GM06990 (cell line): Measurements from ENCODE around the gene EMILIN2.

Source experiments
- DNase-seq: peaks from one replicate; pipeline ENCODE4 v3.0.0-alpha.2; 2011; ENCODE audit not compliant: insufficient read length; ENCODE audit errors: extremely low read depth
- H3K27me3 ChIP-seq: replicated peaks from 2 replicates; pipeline ENCODE4 v1.6.0; 2011; ENCODE audit warnings: low read length; ENCODE audit not compliant: control insufficient read depth, insufficient read depth
- H3K36me3 ChIP-seq: 2 replicates; pipeline ENCODE4 v1.5.1; 2011; ENCODE audit warnings: low read length; ENCODE audit not compliant: control insufficient read depth, insufficient read depth
- H3K4me3 ChIP-seq: replicated peaks from 2 replicates; pipeline ENCODE4 v1.5.1; 2011; ENCODE audit warnings: low read depth, mild to moderate bottlenecking, control low read depth, low read length
- TF ChIP-seq, protein P1 (sequence below): IDR thresholded peaks from 2 replicates; pipeline ENCODE4 v1.5.1; 2011; ENCODE audit warnings: low read length, control low read depth, mild to moderate bottlenecking, inconsistent platforms; ENCODE audit not compliant: insufficient read depth, poor library complexity, severe bottlenecking

Gene EMILIN2

DNA sequence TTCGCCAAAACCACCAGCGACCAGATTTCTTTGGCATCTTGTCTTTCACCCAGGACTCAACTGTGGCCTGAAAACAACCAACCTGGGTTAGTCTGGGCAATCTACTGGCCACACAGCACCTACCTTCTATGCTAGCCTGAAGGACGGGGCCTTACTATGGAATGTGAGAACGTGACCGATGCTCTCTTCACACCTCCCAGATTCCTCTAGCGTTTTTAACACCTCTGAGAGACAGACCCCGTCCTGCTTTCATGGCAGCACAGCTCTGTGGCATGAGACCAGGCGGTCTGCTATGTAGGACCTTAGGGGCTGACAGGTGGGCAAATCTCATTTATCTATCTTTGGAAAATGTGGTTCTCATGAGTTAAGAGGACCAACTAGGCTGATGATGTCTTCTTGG is 80.9 kb downstream of the EMILIN2 start:
- TF ChIP-seq, protein P1, sequence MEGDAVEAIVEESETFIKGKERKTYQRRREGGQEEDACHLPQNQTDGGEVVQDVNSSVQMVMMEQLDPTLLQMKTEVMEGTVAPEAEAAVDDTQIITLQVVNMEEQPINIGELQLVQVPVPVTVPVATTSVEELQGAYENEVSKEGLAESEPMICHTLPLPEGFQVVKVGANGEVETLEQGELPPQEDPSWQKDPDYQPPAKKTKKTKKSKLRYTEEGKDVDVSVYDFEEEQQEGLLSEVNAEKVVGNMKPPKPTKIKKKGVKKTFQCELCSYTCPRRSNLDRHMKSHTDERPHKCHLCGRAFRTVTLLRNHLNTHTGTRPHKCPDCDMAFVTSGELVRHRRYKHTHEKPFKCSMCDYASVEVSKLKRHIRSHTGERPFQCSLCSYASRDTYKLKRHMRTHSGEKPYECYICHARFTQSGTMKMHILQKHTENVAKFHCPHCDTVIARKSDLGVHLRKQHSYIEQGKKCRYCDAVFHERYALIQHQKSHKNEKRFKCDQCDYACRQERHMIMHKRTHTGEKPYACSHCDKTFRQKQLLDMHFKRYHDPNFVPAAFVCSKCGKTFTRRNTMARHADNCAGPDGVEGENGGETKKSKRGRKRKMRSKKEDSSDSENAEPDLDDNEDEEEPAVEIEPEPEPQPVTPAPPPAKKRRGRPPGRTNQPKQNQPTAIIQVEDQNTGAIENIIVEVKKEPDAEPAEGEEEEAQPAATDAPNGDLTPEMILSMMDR = no peak
- no peak for DNase-seq
- Histone ChIP-seq H3K4me3 (no peak overlapping the region), H3K27me3 (no peaks in the 10 kb centered on the region), H3K36me3 (peaks cover 13% of the 10 kb centered on the region)

DNA sequence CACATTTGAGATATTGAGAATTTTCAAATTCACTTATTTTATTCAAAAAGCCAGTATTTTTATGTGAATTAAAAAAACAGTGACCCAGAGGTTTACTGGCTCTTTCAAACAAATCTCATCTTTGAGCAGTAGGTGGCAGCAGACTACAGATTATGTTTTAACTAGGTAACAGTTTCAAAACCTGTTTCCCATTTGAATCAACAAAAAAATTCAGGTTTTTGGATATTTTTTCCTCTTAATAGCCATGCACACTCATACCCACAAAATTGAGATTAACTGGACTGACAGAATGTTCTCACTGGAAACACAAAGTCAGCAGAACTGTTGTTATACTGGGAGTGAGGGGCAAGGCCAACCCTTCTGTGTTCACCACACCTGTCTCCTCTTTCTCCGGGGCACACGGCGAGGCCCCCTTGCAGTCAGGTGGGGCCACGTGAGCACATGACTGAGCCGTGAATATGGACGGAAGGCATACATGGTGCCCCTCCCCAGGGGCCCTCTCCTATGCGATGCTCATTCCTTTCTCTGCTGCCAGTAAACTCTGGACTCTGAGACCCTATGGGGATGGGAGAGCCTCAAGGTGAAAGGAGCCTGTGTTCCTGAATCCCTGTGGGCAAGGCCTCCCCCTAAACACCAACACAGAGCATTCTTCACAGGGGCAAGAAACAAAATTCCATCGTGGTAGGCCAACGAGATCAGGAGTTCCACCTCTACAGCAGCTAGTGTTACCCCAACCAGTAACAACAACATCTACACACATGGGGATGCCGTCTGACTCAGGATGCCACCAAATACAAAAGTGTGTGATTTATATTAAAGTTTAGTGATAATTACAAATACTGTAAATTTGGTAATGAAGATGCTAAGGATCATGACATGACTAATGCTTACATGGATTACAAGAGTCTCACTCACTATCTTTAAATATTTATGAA is 85.7 kb downstream of the EMILIN2 start:
- peak; percentile 39 for DNase-seq
- TF ChIP-seq, protein P1 = peak; percentile 51
- H3K36me3 ChIP-seq = peaks cover 6% of the 10 kb centered on the region
- H3K4me3 ChIP-seq = no peak overlapping the region
- H3K27me3 ChIP-seq = no peaks in the 10 kb centered on the region

DNA sequence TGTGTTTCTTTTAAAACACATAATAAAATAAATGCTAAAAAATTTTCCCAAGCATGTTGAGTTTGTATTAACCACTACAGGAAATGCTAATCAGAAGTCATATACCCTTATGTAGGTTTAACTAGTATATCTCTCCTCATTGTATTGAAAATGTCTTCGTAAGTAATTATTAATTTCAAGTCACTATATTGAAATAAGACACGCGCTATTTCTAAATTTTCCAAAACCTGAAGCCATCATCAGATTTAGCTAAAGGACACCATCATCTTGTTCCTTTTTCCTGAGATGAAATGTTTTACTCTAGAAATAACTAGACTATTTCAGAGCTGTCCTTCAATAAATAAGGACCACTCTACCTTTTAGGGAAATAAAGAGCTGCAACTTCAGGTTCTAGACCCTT is 87.2 kb downstream of the EMILIN2 start:
- H3K4me3 ChIP-seq = no peak overlapping the region
- H3K27me3 ChIP-seq = no peaks in the 10 kb centered on the region
- TF ChIP-seq, protein P1 = no peak
- H3K36me3 ChIP-seq = peaks cover 7% of the 10 kb centered on the region
- no peak for DNase-seq

DNA sequence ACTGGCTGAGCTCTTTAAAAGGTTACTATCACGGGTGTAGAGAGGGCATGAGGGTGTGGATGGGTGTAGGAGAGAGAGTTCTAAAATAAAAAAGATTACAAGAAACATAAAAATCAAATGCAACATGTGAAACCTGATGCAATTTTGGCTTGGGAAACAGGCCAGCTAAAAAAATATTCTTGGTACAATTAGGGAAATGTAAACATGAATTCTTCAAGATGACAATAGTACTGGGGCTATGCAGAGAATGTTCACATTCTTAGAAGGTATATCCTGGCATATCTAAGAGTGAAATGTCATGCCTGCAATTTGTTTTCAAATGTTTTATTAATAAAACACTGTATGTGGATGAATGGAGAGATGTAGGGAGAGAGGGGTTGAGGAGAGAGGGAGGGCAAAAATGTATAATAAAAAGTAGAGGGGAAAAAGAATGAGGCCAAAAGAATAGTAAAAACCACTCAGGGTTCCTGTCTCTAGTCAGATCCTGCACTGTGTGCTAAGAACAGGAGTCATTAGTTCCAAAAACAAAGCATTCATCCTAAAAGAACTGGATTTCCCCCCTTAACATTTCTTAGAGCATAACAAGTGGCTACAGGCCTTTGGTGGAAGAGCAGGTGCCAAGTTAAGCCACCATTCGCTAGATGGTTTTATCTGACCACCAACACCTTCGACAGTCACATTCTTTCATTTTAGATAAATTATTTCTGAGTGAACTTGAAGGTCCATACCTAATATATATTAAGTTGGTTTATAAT is 88.8 kb downstream of the EMILIN2 start:
- DNase-seq = no peak
- H3K36me3 ChIP-seq = peaks cover 10% of the 10 kb centered on the region
- no peaks in the 10 kb centered on the region for H3K27me3 ChIP-seq
- TF ChIP-seq, protein P1 = no peak
- H3K4me3 ChIP-seq = no peak overlapping the region

DNA sequence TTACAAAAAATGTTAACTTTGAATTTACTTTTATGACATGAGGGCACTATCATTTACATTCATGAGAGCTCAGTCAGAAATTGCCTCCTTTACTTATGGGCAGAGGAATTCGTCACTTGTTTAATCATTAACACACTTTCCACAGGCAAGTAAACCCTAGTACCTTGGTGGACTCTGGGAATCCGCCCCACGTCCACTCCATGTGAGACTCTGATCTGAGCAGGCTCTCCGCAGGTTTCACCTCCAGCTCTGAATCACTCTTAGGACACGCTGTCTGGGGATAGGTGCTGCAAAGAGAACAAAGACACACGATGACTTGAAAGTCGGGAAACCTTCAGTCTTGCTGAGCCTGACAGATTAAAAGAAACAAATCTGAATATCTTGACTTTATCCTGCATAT is 92.5 kb downstream of the EMILIN2 start:
- no peak for DNase-seq
- no peaks in the 10 kb centered on the region for H3K27me3 ChIP-seq
- TF ChIP-seq, protein P1 = no peak
- no peak overlapping the region for H3K4me3 ChIP-seq
- H3K36me3 ChIP-seq = peaks cover 5% of the 10 kb centered on the region
